ENCODE measurements around the gene CRYBG1.

Gene CRYBG1

DNA sequence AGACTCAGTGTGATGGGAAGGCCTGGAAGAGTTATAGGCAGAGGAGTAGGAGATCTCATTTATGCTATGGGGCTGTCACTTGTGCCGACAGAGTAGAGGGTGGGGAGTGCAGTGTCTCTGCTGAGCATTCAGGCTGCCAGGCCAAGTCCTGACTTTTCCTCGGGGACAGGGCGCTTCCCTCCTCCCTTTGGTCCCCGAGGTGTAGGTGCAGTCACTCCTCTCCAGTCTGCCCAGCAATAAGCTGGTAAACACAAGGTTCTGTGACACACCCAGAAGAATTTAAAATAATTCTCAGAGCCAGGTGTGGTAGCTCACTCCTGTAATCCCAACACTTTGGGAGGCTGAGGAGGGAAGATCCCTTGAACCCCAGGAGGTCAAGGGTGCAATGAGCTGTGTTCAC lies 109.4 kb downstream of the CRYBG1 start:
- no peak for FAIRE-seq

DNA sequence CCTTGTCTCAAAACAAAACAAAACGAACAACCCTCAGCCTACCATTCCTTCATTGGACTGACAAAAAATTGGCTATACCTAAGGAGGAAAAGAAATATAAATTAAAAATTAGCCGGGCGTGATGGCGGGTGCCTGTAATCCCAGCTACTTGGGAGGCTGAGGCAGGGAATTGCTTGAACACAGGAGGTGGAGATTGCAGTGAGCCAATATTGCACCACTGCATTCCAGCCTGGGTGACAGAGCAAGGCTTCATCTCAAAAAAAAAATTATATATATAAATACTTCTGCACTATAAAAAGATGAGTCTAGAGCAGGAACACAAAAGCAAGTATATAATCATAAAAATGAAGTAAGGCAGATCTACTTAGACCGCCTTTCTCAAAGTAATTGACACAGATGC lies 109.8 kb downstream of the CRYBG1 start:
- no peak for FAIRE-seq

DNA sequence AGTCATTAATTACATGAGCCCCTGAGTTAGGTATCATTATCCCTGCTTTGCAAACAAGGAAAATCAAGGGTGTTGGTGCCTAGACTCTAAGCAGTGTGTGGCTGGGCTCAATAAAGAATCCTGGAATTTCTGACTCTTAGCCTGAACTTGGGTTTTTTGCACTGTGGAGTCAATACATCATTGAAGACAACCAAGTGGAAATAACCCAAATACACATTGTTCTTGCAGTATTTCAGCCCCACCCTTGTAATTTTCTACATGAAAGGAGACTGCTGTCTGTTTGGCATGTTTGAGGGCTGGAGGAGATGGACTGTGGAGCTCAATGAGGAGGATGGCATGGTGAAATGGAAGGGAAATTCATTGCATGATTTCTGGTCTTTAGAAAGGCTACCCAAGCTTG lies 110.3 kb downstream of the CRYBG1 start:
- FAIRE-seq, result no peak

- no peak for FAIRE-seq
These were observed 113.3 kb downstream of the CRYBG1 start for GRCh38 chr6:106473812-106474211.

- FAIRE-seq, result no peak
These were observed 113.9 kb downstream of the CRYBG1 start for GRCh38 chr6:106474466-106474865.

DNA sequence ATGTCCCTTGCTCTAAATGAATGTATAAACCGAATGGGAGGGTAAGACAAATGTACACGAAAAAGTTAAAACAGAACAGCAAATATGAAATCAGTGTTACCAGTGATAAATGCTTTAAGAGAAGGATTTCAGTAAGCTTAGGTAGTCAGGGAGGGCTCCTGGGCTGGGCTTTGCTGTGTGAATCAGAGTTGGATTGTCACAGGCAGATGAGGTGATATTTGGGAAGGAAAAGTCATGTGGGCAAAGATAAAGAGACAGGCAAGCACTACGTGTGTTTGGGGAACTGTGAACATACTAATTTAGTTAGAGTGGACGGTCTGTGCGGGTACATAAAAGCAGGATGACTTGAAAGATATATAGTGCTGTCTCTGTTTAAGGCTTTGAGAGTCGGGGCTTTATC lies 114.8 kb downstream of the CRYBG1 start:
- FAIRE-seq, result no peak

DNA sequence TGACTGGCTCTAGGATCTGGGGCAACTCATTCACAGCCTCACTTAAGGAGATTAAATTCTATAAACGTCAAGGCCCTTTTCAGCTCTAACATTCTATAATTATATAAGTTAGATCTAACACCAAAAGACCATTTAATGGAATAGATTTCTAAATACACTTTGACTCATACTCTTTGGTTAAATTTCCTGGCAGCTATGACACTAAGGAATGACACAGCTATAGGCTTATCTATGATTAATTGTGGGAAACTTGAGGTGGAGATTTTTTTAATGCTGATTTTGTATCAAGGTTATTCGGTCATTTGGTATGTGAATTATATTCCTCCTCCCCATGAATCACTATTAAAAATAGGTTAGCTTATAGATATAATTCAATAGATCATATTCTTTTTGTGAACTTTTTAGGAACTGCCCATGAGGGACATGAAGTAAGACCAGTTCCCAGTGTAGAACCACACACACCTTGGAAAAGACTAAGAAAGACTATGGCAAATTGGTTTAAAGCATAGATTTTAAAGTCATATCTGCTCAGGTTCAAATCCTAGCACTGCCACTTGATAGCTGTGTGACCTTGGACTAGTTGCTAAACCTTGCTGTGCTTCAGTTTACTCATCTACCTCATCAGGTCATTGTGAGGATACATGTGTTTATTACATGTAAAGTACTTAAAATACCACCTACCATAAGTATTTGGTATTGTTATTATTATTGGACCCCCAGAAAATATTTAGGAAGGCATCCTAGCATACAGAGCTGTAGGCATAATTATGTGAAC lies 116.0 kb downstream of the CRYBG1 start:
- no peak for FAIRE-seq

DNA sequence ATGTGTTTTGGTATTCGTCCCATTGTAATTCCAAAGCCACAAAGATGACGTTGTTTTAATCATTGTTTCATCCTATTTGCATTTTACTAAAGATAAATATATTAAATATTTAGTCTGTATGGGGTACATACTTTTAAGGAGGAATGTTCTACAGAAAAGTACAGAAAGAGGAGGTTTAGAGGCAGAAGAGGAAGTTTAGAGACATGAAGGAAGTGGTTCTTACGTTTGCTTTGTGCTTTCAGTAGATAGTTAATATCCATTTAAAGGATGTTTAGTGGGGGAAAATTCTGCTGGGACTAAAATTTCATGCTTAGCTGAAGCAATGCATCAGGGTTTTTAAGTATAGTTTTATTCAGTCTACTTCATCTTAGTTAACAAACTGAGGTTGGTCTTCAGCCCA lies 116.6 kb downstream of the CRYBG1 start:
- FAIRE-seq, result no peak

GRCh38 chr6:106477790-106478189 lies 117.3 kb downstream of the CRYBG1 start:
- FAIRE-seq, result no peak

GRCh38 chr6:106486236-106486635 lies 125.7 kb downstream of the CRYBG1 start:
- FAIRE-seq, result no peak

DNA sequence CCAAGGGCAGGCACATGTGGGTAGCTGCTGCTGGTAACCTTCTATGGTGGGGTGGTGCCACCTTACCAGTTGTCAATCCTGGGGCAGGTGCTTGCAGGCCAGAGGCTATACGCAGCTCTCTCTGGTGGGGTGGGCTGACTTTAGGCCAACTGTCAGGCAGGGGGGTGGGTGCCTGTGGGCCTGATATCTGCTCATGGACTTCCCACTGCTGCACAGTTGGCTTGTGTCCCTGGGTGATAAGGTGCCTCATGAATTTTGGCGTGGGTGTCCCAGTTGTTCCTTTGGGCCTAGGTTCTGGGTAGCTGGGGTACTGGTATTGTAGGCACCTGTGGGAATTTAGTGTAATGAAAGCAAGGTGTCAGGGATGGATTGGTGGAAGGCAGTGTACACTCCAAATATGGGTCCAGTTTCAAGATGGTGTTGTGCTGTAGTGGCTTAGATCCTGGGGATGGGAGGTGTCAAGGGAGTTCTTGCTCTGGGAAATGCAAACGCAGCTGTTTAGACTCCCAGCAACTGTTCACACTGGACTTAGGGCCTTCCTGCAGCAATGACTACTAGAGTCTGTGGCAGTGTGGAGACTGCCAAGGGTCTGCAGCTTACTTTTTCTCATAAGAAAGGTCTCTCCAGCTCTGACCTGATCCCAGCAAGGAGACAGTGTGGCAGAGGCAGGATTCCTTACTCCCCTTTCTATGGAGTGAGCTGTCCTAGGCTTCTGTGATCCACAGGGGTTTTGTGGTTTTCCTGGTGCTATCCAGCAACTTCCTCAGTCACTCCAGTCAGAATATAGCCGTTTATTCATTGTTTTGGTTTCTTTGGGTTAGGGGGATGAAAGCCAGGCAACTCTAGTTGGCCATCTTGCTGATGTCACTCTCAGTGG lies 128.2 kb downstream of the CRYBG1 start:
- no peak for FAIRE-seq

DNA sequence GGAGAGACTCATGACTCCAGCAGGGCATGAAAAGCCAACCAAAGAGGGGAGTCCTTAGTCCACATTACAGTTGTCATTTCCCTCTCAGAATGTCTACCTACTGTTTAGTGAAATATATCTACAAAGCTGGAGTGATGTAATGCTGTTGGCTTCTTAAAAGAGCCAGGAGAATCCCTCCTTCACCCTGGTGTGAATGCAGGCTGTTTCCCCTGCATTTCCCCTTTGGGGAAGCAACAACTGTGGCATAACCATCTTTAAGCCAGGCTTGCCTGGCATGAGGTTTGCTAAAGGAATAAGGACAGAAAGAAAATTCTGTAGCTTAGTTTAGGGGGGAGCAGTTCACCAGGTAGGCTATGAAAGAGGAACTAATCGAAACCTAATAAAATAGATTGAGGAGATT lies 129.5 kb downstream of the CRYBG1 start:
- FAIRE-seq, result no peak

DNA sequence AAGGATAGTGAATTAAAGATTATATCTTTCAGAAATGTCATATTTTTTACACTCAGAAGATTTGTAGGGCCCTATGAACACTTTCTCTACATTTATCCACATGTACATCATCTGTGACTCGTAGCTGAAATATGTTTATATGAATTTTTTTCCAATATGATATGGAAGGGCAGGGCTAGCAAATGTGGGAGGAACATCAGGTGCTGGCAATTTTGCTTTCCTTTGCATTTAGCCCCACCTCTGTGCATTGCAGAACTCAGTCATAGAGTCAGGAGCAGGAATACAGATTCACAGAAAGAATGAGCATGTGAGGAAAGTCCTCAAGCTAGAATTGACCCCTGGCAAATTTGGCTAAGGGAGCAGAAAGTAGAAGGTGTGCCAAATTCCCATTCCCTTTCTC lies 129.9 kb downstream of the CRYBG1 start:
- FAIRE-seq, result no peak

- no peak for FAIRE-seq
These were observed 130.5 kb downstream of the CRYBG1 start for GRCh38 chr6:106490974-106491373.

- FAIRE-seq, result no peak
These were observed 134.5 kb downstream of the CRYBG1 start for GRCh38 chr6:106495014-106495413.

DNA sequence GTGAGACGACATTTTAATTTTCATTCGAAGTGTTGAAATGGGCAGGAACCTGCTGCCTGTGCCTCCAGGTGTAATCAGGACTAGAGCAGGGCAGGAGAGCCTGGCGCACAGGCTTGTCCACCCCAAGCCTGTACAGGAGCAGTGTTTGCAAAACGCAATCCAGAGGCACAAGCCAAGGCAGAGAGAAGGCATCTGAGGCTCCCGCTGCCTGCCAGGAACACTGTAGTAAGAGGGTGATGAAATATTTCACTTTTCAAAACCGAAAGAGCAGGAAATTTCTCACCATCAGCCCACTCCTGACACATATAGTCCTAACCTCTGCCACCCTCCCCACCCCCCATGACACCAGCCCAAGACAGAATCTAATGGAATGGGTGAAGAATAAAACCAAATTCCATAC lies 136.3 kb downstream of the CRYBG1 start:
- FAIRE-seq, result no peak

DNA sequence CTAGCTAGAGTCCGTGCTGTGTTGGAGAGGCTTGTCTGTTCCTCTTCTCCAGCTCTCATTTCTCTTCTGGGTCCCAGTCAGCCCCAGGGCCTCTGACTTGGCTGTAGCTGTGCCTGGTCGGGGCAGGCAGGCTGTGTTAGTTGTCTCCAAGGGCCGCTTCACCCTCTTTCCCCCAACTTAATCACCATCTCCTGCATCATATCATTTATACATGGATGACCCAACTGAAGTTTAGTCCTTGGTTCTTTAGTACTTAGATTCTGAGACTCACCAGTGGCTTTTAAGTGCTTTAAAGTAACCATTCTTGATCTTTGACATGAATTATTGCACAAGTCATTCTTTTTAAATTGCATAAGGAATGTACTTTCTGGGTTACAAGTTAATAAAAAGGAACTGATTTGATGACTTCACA lies 141.4 kb downstream of the CRYBG1 start:
- no peak for FAIRE-seq

DNA sequence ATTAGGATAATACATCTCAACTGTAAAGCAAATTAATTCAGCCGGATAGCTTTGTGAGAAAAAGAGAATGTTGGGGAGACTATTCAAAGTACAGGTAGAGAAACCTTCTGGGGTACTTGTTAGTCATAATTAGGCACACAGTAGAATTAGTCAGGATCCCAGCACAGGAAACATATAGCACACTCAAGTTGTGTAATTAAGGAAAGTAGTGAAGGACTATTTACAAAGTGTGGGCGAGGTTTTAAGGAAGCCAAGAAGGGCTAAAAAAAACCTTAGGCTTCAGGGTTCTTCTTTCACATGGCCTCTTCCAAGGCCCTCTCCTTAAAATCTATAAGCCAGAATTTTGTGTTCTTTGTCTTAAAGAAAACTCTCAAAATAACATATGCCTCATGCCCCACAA lies 142.0 kb downstream of the CRYBG1 start:
- no peak for FAIRE-seq

- no peak for FAIRE-seq
These were observed 147.8 kb downstream of the CRYBG1 start for GRCh38 chr6:106508277-106508676.

GRCh38 chr6:106508834-106509233 lies 148.3 kb downstream of the CRYBG1 start:
- FAIRE-seq, result no peak

- no peak for FAIRE-seq
These were observed 149.0 kb downstream of the CRYBG1 start for GRCh38 chr6:106509420-106510089.

- no peak for FAIRE-seq
These were observed 149.8 kb downstream of the CRYBG1 start for GRCh38 chr6:106510090-106510970.

All from islet of Langerhans (tissue), 1 donor.